ENCODE measurements around the gene HSPB7. TPM values are rescaled to one million over a fixed set of nuclear protein-coding genes. Genes with fewer than 3 reads are reported as not detected.

Gene HSPB7
- total and polyA plus RNA-seq, 2 donors (not counting 3 experiments of a cell fraction or from before 2014, with no cell fraction given): not detected

DNA sequence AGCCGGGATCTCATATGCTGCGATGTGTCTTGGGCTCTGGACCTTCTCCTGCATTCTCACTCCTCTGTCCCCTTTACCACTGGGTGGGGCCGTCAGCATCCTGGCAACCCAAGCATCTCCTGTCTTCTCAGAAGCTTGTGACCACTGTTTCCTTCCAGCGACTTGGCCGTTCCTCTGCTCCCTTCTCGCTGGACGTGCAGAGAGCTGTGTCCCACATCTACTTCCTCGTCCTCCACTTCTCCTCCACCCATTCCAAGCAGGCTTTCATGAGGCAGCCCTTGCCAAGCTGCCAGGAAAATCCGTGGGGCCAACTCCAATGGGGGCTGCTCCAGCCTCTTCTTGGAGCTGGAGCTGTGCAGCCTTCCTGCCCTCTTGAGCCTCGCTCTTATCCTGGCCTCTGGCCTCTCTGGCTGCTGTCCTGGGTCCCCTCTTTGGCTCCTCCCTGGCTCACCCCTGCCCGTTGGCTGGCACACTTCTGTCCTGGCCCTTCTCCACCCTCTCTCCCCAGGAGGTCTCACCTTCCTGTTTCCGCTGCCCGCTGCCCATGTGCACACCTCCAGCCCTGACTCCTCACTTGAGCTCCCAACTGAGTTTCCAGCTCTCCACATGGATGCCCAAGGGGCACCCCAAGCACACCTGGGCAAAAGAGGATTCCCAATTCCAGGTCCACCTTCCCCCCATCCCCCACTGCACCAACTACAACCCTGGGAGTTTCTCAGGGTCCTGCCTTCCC, 46.9 kb upstream of the HSPB7 start:
- DNase-seq (ENCODE audit: low read depth, low spot score) (no peak), FAIRE-seq (no peak)
- H3K27ac ChIP-seq (ENCODE audit: insufficient read depth, low read depth, low read length): no peak overlapping the region
- dilution Hi-C loops (cut with MboI; ENCODE audit: extremely low pct_ligation_motif_present, low sequenced_read_pairs): no loop called here
- H3K36me3 ChIP-seq (ENCODE audit: control insufficient read depth in 2 of 2, extremely low read depth in 1 of 2, insufficient read depth in 2 of 2, low read length in 2 of 2): no peaks in the 10 kb centered on the region
- TF ChIP-seq JUN (IDR thresholded peaks at IDR 0.05; ENCODE audit: borderline replicate concordance, insufficient read depth, insufficient read length, low read depth): no peak
- TF ChIP-seq MYC (IDR thresholded peaks at IDR 0.05; ENCODE audit: low read depth, low read length): no peak
- TF ChIP-seq FOS (IDR thresholded peaks at IDR 0.05; ENCODE audit: borderline replicate concordance, insufficient read depth, low read length): no peak
- TF ChIP-seq, protein P1, sequence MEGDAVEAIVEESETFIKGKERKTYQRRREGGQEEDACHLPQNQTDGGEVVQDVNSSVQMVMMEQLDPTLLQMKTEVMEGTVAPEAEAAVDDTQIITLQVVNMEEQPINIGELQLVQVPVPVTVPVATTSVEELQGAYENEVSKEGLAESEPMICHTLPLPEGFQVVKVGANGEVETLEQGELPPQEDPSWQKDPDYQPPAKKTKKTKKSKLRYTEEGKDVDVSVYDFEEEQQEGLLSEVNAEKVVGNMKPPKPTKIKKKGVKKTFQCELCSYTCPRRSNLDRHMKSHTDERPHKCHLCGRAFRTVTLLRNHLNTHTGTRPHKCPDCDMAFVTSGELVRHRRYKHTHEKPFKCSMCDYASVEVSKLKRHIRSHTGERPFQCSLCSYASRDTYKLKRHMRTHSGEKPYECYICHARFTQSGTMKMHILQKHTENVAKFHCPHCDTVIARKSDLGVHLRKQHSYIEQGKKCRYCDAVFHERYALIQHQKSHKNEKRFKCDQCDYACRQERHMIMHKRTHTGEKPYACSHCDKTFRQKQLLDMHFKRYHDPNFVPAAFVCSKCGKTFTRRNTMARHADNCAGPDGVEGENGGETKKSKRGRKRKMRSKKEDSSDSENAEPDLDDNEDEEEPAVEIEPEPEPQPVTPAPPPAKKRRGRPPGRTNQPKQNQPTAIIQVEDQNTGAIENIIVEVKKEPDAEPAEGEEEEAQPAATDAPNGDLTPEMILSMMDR (IDR thresholded peaks at IDR 0.05; ENCODE audit: extremely low read depth in 1 of 2, insufficient read depth in 1 of 2, low read depth in 1 of 2, low read length in 2 of 2): no peak
- TF ChIP-seq POLR2A (IDR thresholded peaks at IDR 0.05; ENCODE audit: low read depth, low read length): no peak
- no peak for TF ChIP-seq GATA2 (IDR thresholded peaks at IDR 0.05; ENCODE audit: insufficient read depth, insufficient read length, low read depth, low read length)
- TF ChIP-seq EZH2 (IDR thresholded peaks at IDR 0.05; ENCODE audit: borderline replicate concordance, low read depth, low read length, severe bottlenecking): no peak
- TF ChIP-seq, protein P2, sequence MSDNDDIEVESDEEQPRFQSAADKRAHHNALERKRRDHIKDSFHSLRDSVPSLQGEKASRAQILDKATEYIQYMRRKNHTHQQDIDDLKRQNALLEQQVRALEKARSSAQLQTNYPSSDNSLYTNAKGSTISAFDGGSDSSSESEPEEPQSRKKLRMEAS (IDR thresholded peaks at IDR 0.05; ENCODE audit: insufficient read depth, insufficient read length): no peak
- TF ChIP-seq POLR2AphosphoS5 (IDR thresholded peaks at IDR 0.05; ENCODE audit: insufficient read depth, low read depth, low read length): no peak
- no peaks in the 10 kb centered on the region for H3K9me1 ChIP-seq (replicated peaks; ENCODE audit: control insufficient read depth, extremely low read depth, insufficient read depth, low read length)
- ChIA-PET CTCF (interaction anchor here (0.6 to 1.2 kb wide), 3 partner anchors 9 to 298 kb away, joined by 3 to 10 read pairs (median 3); partner anchors contain the start of gene FAM131C), POLR2A (no interaction called here)
- H3K4me3 ChIP-seq (replicated peaks in 1 of 3; ENCODE audit: insufficient read depth in 1 of 3, low read depth in 1 of 3, low read length in 3 of 3): no peak overlapping the region
- H3K9me3 ChIP-seq (replicated peaks; ENCODE audit: control insufficient read depth, insufficient read depth, low read length): no peaks in the 10 kb centered on the region
- H2AFZ ChIP-seq (ENCODE audit: low read depth, low read length): no peak overlapping the region
- H4K20me1 ChIP-seq (replicated peaks; ENCODE audit: control insufficient read depth, extremely low read depth, insufficient read depth, low read length): no peaks in the 10 kb centered on the region
- BruUV-seq (replicated peaks): no TSS peak
- no peak overlapping the region for H3K9ac ChIP-seq (replicated peaks; ENCODE audit: extremely low read depth, insufficient read depth, low read length)
- H3K79me2 ChIP-seq (ENCODE audit: control insufficient read depth, insufficient read depth, low read length): no peaks in the 10 kb centered on the region
- no peak overlapping the region for H3K4me2 ChIP-seq (ENCODE audit: insufficient read depth, low read length)
- intact Hi-C loops (cut with micrococcal nuclease): no loop called here
- H3K4me1 ChIP-seq (ENCODE audit: control insufficient read depth, extremely low read depth, insufficient read depth, low read length): no peaks in the 10 kb centered on the region
- H3K27me3 ChIP-seq (ENCODE audit: control insufficient read depth in 2 of 2, insufficient read depth in 2 of 2, low read length in 2 of 2): peaks cover 0 to 7% of the 10 kb centered on the region in 2 experiments

All from endothelial cell of umbilical vein (primary cell).